HG02885 (cell line): ENCODE results near the gene KIR2DL4.
"Not testable (repeated sequence)": the region's sequence is repeated elsewhere in the genome, so short reads cannot be mapped to it uniquely, and the experiment has no call there.

Experiments used
- ATAC-seq: cut with Tn5 transposase; IDR thresholded peaks from one replicate; pipeline ENCODE4 v1.9.1; 2021; ENCODE audit warnings: mild to moderate bottlenecking; ENCODE audit not compliant: unreplicated experiment, poor library complexity

The KIR2DL4 gene

GRCh38 chr19:54863459-54863858, 60.0 kb downstream of the KIR2DL4 start:
- not testable (repeated sequence) for ATAC-seq
